HG02610 (cell line): ENCODE data around the gene NTHL1.

Experiments used
- ATAC-seq: cut with Tn5 transposase; IDR thresholded peaks from one replicate; pipeline ENCODE4 v1.9.1; 2021; ENCODE audit warnings: mild to moderate bottlenecking, moderate library complexity; ENCODE audit not compliant: unreplicated experiment

Gene NTHL1

GRCh38 chr16:2084895-2085625, 37.4 kb upstream of the NTHL1 start:
- no peak for ATAC-seq

- ATAC-seq: no peak
Observed at GRCh38 chr16:2083876-2084780, 36.5 kb upstream of the NTHL1 start.

- no peak for ATAC-seq
Observed at GRCh38 chr16:2083409-2083808, 35.8 kb upstream of the NTHL1 start.

- no peak for ATAC-seq
Observed at GRCh38 chr16:2082983-2083364, 35.3 kb upstream of the NTHL1 start.

GRCh38 chr16:2082171-2082982, 34.7 kb upstream of the NTHL1 start:
- ATAC-seq: no peak

- no peak for ATAC-seq
Observed at GRCh38 chr16:2081201-2082084, 33.8 kb upstream of the NTHL1 start.

- no peak for ATAC-seq
Observed at GRCh38 chr16:2079991-2080390, 32.4 kb upstream of the NTHL1 start.

GRCh38 chr16:2079311-2079800, 31.7 kb upstream of the NTHL1 start:
- ATAC-seq: no peak

GRCh38 chr16:2078691-2079090, 31.1 kb upstream of the NTHL1 start:
- no peak for ATAC-seq

- ATAC-seq: no peak
Observed at GRCh38 chr16:2078096-2078495, 30.5 kb upstream of the NTHL1 start.

- ATAC-seq: no peak
Observed at GRCh38 chr16:2077696-2078095, 30.1 kb upstream of the NTHL1 start.

- no peak for ATAC-seq
Observed at GRCh38 chr16:2077016-2077415, 29.4 kb upstream of the NTHL1 start.

- ATAC-seq: no peak
Observed at GRCh38 chr16:2076072-2076865, 28.6 kb upstream of the NTHL1 start.

GRCh38 chr16:2075631-2076030, 28.0 kb upstream of the NTHL1 start:
- no peak for ATAC-seq

- ATAC-seq: no peak
Observed at GRCh38 chr16:2074071-2074470, 26.4 kb upstream of the NTHL1 start.

GRCh38 chr16:2072926-2073325, 25.3 kb upstream of the NTHL1 start:
- ATAC-seq: no peak

GRCh38 chr16:2071454-2072202, 24.0 kb upstream of the NTHL1 start:
- ATAC-seq: no peak

GRCh38 chr16:2070576-2071453, 23.2 kb upstream of the NTHL1 start:
- no peak for ATAC-seq
